ENCODE measurements around the gene GANAB. TPM values are rescaled to one million over a fixed set of nuclear protein-coding genes. Genes with fewer than 3 reads are reported as not detected.

The GANAB gene
- total RNA-seq, 4 donors from 2014 or later, result 41.3 to 65.1 (median 59.5) TPM

- Histone ChIP-seq H3K4me3 (no peak overlapping the region), H3K36me3 (peaks cover 0 to 57% of the 10 kb centered on the region in 2 donors), H3K27me3 (no peaks in the 10 kb centered on the region), H3K9me3 (no peaks in the 10 kb centered on the region), H3K27ac (peak overlapping the region; percentile 94 to 99 (median 96)), H3K4me1 (peaks cover 26 to 29% of the 10 kb centered on the region in 2 donors)
- peak; percentile 14 to 65 (median 43) for TF ChIP-seq CTCF (IDR thresholded peaks at IDR 0.05 in 4 of 5, conservative IDR thresholded peaks at IDR 0.05 in 1 of 5)
- no peak for TF ChIP-seq POLR2A (IDR thresholded peaks at IDR 0.05)
- in situ Hi-C loops (cut with MboI; ENCODE audit: low sequenced_read_pairs in 4 of 4) (no loop called here), intact Hi-C loops (cut with DNase I; ENCODE audit: low total_unique reads) (loop anchor here (2.0 to 5.0 kb wide), 2 partner anchors 101 to 179 kb away; partner anchors contain the start of gene TAF6L)
- ATAC-seq, result peak in 1 of 2 donors; percentile 23
- DNase-seq, result peak; percentile 53 to 78
Observed at GRCh38 chr11:62593434-62594044, 52.9 kb downstream of the GANAB start.

GRCh38 chr11:62592989-62593421 is 53.4 kb downstream of the GANAB start:
- no peak for ATAC-seq
- Histone ChIP-seq H3K27ac (peak overlapping the region; percentile 94 to 99 (median 96)), H3K9me3 (no peaks in the 10 kb centered on the region), H3K36me3 (peaks cover 0 to 57% of the 10 kb centered on the region in 2 donors), H3K4me3 (no peak overlapping the region), H3K4me1 (peaks cover 26% of the 10 kb centered on the region in 2 donors), H3K27me3 (no peaks in the 10 kb centered on the region)
- no peak for TF ChIP-seq CTCF (IDR thresholded peaks at IDR 0.05 in 4 of 5, conservative IDR thresholded peaks at IDR 0.05 in 1 of 5)
- no peak for TF ChIP-seq POLR2A (IDR thresholded peaks at IDR 0.05)
- no peak for DNase-seq
- in situ Hi-C loops (cut with MboI; ENCODE audit: low sequenced_read_pairs in 4 of 4) (no loop called here), intact Hi-C loops (cut with DNase I; ENCODE audit: low total_unique reads) (loop anchor here (1.0 to 5.0 kb wide), 4 partner anchors 8 to 179 kb away; partner anchors contain the start of genes EML3, MTA2 and TAF6L)

- TF ChIP-seq POLR2A (IDR thresholded peaks at IDR 0.05) (no peak), CTCF (IDR thresholded peaks at IDR 0.05 in 4 of 5, conservative IDR thresholded peaks at IDR 0.05 in 1 of 5) (peak in 1 of 5 experiments; percentile 6)
- Histone ChIP-seq H3K4me3 (peak overlapping the region; percentile 61 to 85 (median 72)), H3K9me3 (no peaks in the 10 kb centered on the region), H3K27me3 (no peaks in the 10 kb centered on the region), H3K27ac (peak overlapping the region; percentile 94 to 99 (median 96)), H3K4me1 (peaks cover 26% of the 10 kb centered on the region in 2 donors), H3K36me3 (peaks cover 0 to 57% of the 10 kb centered on the region in 2 donors)
- DNase-seq (no peak), ATAC-seq (peak in 1 of 2 donors; percentile 14)
- intact Hi-C loops (cut with DNase I; ENCODE audit: low total_unique reads) (loop anchor here (1.0 to 5.0 kb wide), 4 partner anchors 9 to 180 kb away; partner anchors contain the start of genes EML3, MTA2 and TAF6L), in situ Hi-C loops (cut with MboI; ENCODE audit: low sequenced_read_pairs in 4 of 4) (no loop called here)
Observed at GRCh38 chr11:62592146-62592815, 54.1 kb downstream of the GANAB start.

- no peaks in the 10 kb centered on the region for H3K27me3 ChIP-seq
- in situ Hi-C loops (cut with MboI; ENCODE audit: low sequenced_read_pairs in 4 of 4) (no loop called here), intact Hi-C loops (cut with DNase I; ENCODE audit: low total_unique reads) (loop anchor here (1.0 to 5.0 kb wide), 5 partner anchors 10 to 181 kb away; partner anchors contain the start of genes EML3, MTA2 and TAF6L)
- ATAC-seq, result peak; percentile 94 to 96
- H3K9me3 ChIP-seq, result no peaks in the 10 kb centered on the region
- peaks cover 26% of the 10 kb centered on the region in 2 donors for H3K4me1 ChIP-seq
- peaks cover 0 to 56% of the 10 kb centered on the region in 2 donors for H3K36me3 ChIP-seq
- peak; percentile 98 for DNase-seq
- TF ChIP-seq CTCF (IDR thresholded peaks at IDR 0.05 in 4 of 5, conservative IDR thresholded peaks at IDR 0.05 in 1 of 5) (no peak), POLR2A (IDR thresholded peaks at IDR 0.05) (peak; percentile 94 to 98)
- peak within 1 kb of the TSS; percentile 69 to 91 (median 84) for H3K4me3 ChIP-seq
- H3K27ac ChIP-seq, result peak within 1 kb of the TSS; percentile 94 to 99 (median 96)
Observed at GRCh38 chr11:62591448-62592145, 54.8 kb downstream of the GANAB start, which contains the start of gene TUT1. Gene TUT1, minus strand, starts transcription at chr11:62591523. Its CDS starts 38 bp downstream, at chr11:62591485.
